SK-N-MC (cell line): ENCODE measurements around the gene MLLT3.

ENCODE experiments used
- EZH2 ChIP-seq: fragments of 200-600 bp; sonication (generic); IDR thresholded peaks from one replicate; pipeline ENCODE4 v1.6.1; 2017; ENCODE audit warnings: antibody characterized with exemption
- FOXP2 ChIP-seq: optimal IDR thresholded peaks from 2 replicates; pipeline ENCODE3; 2011; ENCODE audit warnings: mild to moderate bottlenecking, moderate library complexity; ENCODE audit not compliant: insufficient read depth; ENCODE audit errors: extremely low read length, control extremely low read depth
- POLR2AphosphoS5 ChIP-seq: IDR thresholded peaks from 2 replicates; pipeline ENCODE4 v1.6.1; 2012; ENCODE audit warnings: mild to moderate bottlenecking, low read depth, low read length, borderline replicate concordance

GRCh38 chr9:20618361-20618802 lies 3.9 kb downstream of the MLLT3 start:
- TF ChIP-seq EZH2, result no peak
- no peak for TF ChIP-seq POLR2AphosphoS5
- no peak for TF ChIP-seq FOXP2
